ENCODE measurements around the gene AHCYL2.
"Not testable (repeated sequence)": the region's sequence is repeated elsewhere in the genome, so short reads cannot be mapped to it uniquely, and the experiment has no call there.

Gene AHCYL2

GRCh38 chr7:129356176-129356575 lies 131.3 kb downstream of the AHCYL2 start:
- DNase-seq = no peak

GRCh38 chr7:129359176-129359575 lies 134.3 kb downstream of the AHCYL2 start:
- DNase-seq = no peak

GRCh38 chr7:129359638-129360037 lies 134.8 kb downstream of the AHCYL2 start:
- no peak for DNase-seq

- DNase-seq = no peak
Measured at GRCh38 chr7:129361771-129362170, 136.9 kb downstream of the AHCYL2 start.

GRCh38 chr7:129362496-129362895 lies 137.7 kb downstream of the AHCYL2 start:
- no peak for DNase-seq

- no peak for DNase-seq
Measured at GRCh38 chr7:129367349-129367699, 142.5 kb downstream of the AHCYL2 start.

GRCh38 chr7:129367700-129368388 lies 143.0 kb downstream of the AHCYL2 start:
- peak; percentile 63 to 72 for DNase-seq

- DNase-seq = no peak
Measured at GRCh38 chr7:129368389-129368986, 143.7 kb downstream of the AHCYL2 start.

GRCh38 chr7:129369447-129369846 lies 144.6 kb downstream of the AHCYL2 start:
- DNase-seq = not testable (repeated sequence)

GRCh38 chr7:129370812-129371211 lies 146.0 kb downstream of the AHCYL2 start:
- no peak for DNase-seq

GRCh38 chr7:129371487-129371886 lies 146.7 kb downstream of the AHCYL2 start:
- DNase-seq = no peak

GRCh38 chr7:129373651-129374428 lies 149.0 kb downstream of the AHCYL2 start:
- no peak for DNase-seq

GRCh38 chr7:129375141-129375938 lies 150.5 kb downstream of the AHCYL2 start:
- no peak for DNase-seq

GRCh38 chr7:129376076-129376777 lies 151.4 kb downstream of the AHCYL2 start:
- peak; percentile 25 to 30 for DNase-seq

- DNase-seq = no peak
Measured at GRCh38 chr7:129376778-129377700, 152.2 kb downstream of the AHCYL2 start.

GRCh38 chr7:129381710-129382484 lies 157.1 kb downstream of the AHCYL2 start:
- no peak for DNase-seq

GRCh38 chr7:129383542-129384132 lies 158.8 kb downstream of the AHCYL2 start:
- no peak for DNase-seq

GRCh38 chr7:129385116-129385515 lies 160.3 kb downstream of the AHCYL2 start:
- no peak for DNase-seq

- no peak for DNase-seq
Measured at GRCh38 chr7:129385598-129385997, 160.8 kb downstream of the AHCYL2 start.

GRCh38 chr7:129386506-129386905 lies 161.7 kb downstream of the AHCYL2 start:
- DNase-seq = no peak

All from stimulated activated CD4-positive, alpha-beta T cell treated with anti-CD3 and anti-CD28 coated beads, Interleukin-4, amount 100 ng/mL, for 4 hours (primary cell).